Nephron (organoid): Measurements from ENCODE around the gene NELFCD.

ENCODE experiments used
- H3K27ac Mint-ChIP-seq, 3 experiments: 2 replicates each; pipeline ENCODE4 v1.8.0; 2020; ENCODE audit warnings: mixed read lengths in 3 of 3, mild to moderate bottlenecking in 2 of 3, moderate library complexity in 1 of 3
- H3K27me3 Mint-ChIP-seq: 2 replicates; pipeline ENCODE4 v1.8.0; 2021; ENCODE audit warnings: low read depth, mild to moderate bottlenecking, moderate library complexity, mixed read lengths
- H3K36me3 Mint-ChIP-seq: 2 replicates; pipeline ENCODE4 v1.8.0; 2020; ENCODE audit warnings: low read depth, mixed read lengths
- H3K4me1 Mint-ChIP-seq: 2 replicates; pipeline ENCODE4 v1.8.0; 2020; ENCODE audit warnings: mixed read lengths
- H3K4me3 Mint-ChIP-seq, 3 experiments: 2 replicates each; pipeline ENCODE4 v1.8.0; 2020; ENCODE audit warnings: mild to moderate bottlenecking in 3 of 3, mixed read lengths in 3 of 3, moderate library complexity in 2 of 3
- H3K9me3 Mint-ChIP-seq: 2 replicates; pipeline ENCODE4 v1.8.0; 2020; ENCODE audit warnings: mixed read lengths
- CTCF ChIP-seq, 3 experiments: fragments of 200-600 bp; sonication (generic); IDR thresholded peaks; one replicate each; pipeline ENCODE4 v1.5.0; 2021; ENCODE audit warnings: antibody characterized with exemption in 3 of 3; ENCODE audit not compliant: unreplicated experiment in 3 of 3

The NELFCD gene

GRCh38 chr20:58984691-58985090 lies 3.6 kb downstream of the NELFCD start:
- no peaks in the 10 kb centered on the region for H3K27me3 Mint-ChIP-seq
- peaks cover 31% of the 10 kb centered on the region for H3K4me1 Mint-ChIP-seq
- no peak for TF ChIP-seq CTCF (IDR thresholded peaks at IDR 0.05; ENCODE audit: unreplicated experiment in 3 of 3)
- H3K9me3 Mint-ChIP-seq: no peaks in the 10 kb centered on the region
- peaks cover 44% of the 10 kb centered on the region for H3K36me3 Mint-ChIP-seq
- peak overlapping the region in 1 of 3 experiments; percentile 12 for H3K27ac Mint-ChIP-seq
- H3K4me3 Mint-ChIP-seq: peak overlapping the region in 1 of 3 experiments; percentile 25

GRCh38 chr20:58985656-58986055 lies 4.6 kb downstream of the NELFCD start:
- H3K27me3 Mint-ChIP-seq: no peaks in the 10 kb centered on the region
- no peak for TF ChIP-seq CTCF (IDR thresholded peaks at IDR 0.05; ENCODE audit: unreplicated experiment in 3 of 3)
- H3K9me3 Mint-ChIP-seq: no peaks in the 10 kb centered on the region
- H3K4me1 Mint-ChIP-seq: peaks cover 31% of the 10 kb centered on the region
- H3K36me3 Mint-ChIP-seq: peaks cover 51% of the 10 kb centered on the region
- no peak overlapping the region for H3K4me3 Mint-ChIP-seq
- H3K27ac Mint-ChIP-seq: no peak overlapping the region

- H3K36me3 Mint-ChIP-seq: peaks cover 57% of the 10 kb centered on the region
- no peaks in the 10 kb centered on the region for H3K27me3 Mint-ChIP-seq
Measured at GRCh38 chr20:58986286-58986967, 5.4 kb downstream of the NELFCD start.

GRCh38 chr20:58986968-58987517 lies 6.0 kb downstream of the NELFCD start:
- H3K27me3 Mint-ChIP-seq: no peaks in the 10 kb centered on the region
- H3K4me3 Mint-ChIP-seq: no peak overlapping the region
- H3K36me3 Mint-ChIP-seq: peaks cover 63% of the 10 kb centered on the region
- H3K4me1 Mint-ChIP-seq: peaks cover 31% of the 10 kb centered on the region
- peak overlapping the region; percentile 18 to 80 (median 62) for H3K27ac Mint-ChIP-seq
- H3K9me3 Mint-ChIP-seq: no peaks in the 10 kb centered on the region
- no peak for TF ChIP-seq CTCF (IDR thresholded peaks at IDR 0.05; ENCODE audit: unreplicated experiment in 3 of 3)

More at GRCh38 chr20:58986286-58986967, 5.4 kb downstream of the NELFCD start:
- peak overlapping the region in 1 of 3 experiments; percentile 62 for H3K27ac Mint-ChIP-seq
- no peaks in the 10 kb centered on the region for H3K9me3 Mint-ChIP-seq
- H3K4me3 Mint-ChIP-seq: peak overlapping the region in 1 of 3 experiments; percentile 24
- no peak for TF ChIP-seq CTCF (IDR thresholded peaks at IDR 0.05; ENCODE audit: unreplicated experiment in 3 of 3)
- H3K4me1 Mint-ChIP-seq: peaks cover 31% of the 10 kb centered on the region

GRCh38 chr20:58987790-58988564 lies 6.9 kb downstream of the NELFCD start:
- Mint-ChIP-seq H3K27ac (peak overlapping the region; percentile 18 to 80 (median 62)), H3K27me3 (no peaks in the 10 kb centered on the region), H3K9me3 (no peaks in the 10 kb centered on the region), H3K4me1 (peaks cover 23% of the 10 kb centered on the region), H3K4me3 (no peak overlapping the region), H3K36me3 (peaks cover 67% of the 10 kb centered on the region)
- no peak for TF ChIP-seq CTCF (IDR thresholded peaks at IDR 0.05; ENCODE audit: unreplicated experiment in 3 of 3)
